Stimulated activated naive CD4-positive, alpha-beta T cell treated with Interleukin-2 at 50 U/mL for 16 hours (primary cell): ENCODE data around the gene SCGB3A1.

Experiments
- DNase-seq: peaks from one replicate; lab custom pipeline; 2025; lab: John Stamatoyannopoulos, UW

SCGB3A1 gene

DNA sequence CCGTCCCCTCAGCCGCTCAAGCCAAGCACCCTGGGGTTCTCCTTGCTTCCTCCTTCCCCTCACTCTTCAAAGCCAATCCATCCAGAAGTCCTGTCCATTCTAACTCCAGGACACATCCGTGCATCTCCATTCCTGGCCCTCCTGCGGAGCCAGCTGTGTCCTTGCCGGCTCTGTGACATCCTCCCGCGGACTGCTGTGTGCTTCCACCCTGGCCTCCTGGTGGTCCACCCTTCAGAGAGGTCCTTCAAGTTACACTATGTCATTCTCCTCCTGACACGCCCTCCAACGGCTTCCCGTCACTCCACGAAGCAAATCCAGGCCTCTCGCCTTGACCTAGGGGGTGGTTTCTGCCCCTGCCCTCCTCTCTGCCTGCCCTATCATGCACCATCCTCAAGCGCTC lies 13.0 kb upstream of the SCGB3A1 start:
- DNase-seq: no peak

DNA sequence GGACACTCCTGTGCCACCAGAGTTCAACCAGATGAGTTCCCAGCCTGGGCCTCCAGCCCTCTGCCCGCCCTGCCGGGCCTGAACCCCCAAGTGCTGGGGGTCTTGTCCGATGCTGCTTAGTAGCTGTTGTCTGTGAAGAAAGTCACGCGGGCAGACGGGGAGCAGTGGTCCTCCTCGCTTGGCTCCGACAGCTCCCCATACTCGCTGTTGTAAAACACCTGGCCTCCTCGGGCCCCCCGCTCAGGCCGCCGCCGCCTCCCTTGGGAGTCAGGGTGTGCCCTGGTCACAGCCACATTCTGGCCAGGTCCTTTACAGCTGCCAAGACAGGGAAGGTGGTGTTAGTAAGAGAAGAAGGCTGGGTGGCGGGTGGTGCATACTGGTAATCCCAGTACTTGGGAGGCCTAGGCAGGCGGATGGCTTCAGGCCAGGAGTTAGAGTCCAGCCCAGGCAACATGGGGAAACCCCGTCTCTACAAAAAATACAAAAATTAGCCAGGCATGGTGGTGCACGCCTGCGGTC lies 11.8 kb upstream of the SCGB3A1 start:
- DNase-seq: no peak

DNA sequence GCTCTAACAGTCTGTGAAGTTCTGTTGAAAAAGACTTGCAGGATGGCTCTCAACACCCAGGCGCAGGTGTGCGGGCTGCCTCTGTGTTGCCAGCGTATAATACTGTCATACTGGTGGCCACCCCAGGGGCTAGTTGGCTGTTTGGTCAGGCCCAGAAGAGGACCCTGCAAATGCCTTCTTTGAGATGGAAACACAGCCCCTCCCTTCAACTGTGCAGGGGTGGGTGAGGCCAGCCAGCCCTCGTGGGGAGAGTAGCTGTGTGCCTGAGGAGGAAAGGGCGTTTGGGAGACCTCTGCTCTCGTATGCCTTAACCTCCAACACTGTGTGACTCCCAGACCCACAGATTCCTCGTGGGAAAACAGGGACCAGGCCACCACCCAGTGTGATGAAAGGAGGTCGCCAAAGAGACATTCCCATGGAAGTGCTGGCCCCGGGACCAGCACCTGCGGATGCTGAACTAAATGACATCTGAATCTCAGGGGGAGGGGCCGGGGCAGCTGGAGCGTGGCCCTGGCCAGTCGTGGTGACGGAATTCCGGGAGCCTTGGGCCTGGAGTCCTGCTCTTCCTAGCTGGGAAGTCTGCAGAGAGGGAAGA lies 11.3 kb upstream of the SCGB3A1 start:
- DNase-seq: no peak

DNA sequence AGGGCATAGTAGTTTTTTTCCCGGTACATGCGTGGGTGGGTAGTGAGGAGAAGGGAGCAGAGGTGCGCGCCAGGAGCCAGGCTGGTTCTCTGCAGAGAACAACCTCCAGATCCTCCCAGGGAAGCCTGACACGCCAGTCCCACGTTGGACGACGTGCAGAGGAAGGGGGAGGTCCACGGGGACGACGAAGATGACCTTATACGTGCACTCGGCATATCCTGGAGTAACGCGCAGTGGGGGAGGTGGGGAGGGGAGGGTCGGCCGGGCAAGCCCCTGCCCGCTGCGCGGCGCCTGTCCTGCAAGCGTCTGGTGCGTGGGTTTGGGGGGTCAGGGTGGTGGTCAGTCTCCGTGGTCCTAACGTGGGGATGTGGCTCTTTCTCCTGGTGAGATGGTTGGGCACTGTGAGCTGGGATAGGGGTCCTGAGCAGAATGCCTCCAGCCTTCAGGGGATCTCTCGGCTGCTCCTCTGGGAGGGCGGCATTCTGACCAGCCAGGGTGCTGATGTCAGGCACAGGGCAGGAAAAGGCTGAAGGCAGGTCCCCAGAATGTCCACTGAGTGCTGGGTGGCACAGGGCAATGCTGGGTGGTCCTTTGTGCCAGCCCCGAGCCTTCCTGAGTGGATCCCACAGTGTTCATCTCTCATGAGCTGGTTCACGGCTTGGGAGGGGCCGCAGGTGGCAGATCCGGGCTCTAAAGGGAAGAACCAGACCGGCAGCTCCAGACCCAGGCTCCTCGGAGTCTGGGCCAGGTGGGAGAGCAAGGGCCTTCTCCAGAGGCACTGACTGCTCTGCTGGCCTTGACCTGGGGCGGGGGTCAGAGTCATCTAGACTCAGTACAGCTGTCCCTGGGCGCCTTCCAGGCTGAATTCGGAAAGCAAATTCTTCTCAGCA lies 10.5 kb upstream of the SCGB3A1 start:
- DNase-seq: no peak

DNA sequence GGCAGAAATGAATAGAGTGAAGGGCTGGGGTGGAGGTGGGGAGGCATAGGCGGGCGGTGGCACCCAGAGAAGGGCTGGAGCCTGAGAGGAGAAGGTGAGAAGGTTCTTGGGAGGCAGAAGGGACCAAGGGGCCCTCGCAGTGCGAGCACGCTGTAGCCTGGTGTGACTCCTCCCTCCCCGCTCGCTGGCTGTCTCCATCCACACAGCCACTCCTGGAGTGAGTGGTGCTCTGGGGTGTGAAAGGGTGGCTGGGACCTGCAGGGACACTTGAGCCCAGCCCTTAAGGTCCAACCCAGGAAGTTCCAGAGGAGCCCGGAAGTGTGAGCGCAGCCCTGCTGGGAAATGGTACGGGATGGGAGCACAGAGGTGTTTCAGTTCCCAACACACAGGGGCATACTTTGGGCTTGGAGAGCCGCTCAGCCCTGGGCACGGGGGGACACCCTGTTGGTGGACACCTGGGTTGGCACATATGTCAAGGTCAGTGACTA lies 9.3 kb upstream of the SCGB3A1 start:
- no peak for DNase-seq

DNA sequence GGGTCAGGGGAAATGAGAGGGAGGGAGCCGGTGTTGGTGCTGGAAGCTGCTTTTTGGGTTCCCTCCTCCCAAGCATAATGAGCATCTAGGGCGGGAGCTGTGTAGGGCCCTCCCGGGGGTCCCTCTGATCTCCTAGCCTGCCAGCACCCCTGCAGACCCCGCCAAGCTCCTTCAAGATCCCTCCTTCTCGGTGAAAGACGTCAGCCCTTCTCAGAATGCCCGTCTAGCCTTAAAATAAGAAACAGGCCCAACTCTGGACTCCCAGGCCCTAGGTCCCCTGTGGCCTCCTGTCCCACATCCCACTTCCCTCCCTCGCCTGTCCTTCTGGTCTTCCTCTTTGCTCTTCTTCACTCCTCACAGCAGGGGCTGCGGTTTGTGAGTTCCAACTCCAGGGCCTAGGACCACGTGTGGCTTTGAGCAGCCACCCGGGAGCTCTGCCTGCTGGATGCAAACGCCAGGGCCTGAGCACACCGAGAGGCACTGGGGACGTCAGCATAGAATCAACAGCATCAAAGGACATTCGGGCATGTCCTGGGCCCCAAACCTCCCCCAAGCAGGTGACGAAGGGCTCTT lies 8.8 kb upstream of the SCGB3A1 start:
- DNase-seq: no peak

DNA sequence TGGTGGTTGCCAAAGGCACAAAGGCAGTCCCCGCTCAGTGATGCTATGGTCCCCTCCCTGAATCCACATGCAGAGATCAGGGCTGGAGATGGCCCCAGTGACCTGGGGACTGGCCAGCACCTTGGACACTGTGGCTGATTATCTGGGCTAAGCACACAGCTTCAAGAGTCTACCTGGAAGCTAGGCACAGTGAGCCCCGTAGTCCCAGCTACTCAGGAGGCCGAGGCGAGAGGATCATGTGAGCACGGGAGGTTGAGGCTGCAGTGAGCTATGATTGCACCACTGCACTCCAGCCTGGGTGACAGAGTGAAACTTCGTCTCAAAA lies 8.3 kb upstream of the SCGB3A1 start:
- no peak for DNase-seq

DNA sequence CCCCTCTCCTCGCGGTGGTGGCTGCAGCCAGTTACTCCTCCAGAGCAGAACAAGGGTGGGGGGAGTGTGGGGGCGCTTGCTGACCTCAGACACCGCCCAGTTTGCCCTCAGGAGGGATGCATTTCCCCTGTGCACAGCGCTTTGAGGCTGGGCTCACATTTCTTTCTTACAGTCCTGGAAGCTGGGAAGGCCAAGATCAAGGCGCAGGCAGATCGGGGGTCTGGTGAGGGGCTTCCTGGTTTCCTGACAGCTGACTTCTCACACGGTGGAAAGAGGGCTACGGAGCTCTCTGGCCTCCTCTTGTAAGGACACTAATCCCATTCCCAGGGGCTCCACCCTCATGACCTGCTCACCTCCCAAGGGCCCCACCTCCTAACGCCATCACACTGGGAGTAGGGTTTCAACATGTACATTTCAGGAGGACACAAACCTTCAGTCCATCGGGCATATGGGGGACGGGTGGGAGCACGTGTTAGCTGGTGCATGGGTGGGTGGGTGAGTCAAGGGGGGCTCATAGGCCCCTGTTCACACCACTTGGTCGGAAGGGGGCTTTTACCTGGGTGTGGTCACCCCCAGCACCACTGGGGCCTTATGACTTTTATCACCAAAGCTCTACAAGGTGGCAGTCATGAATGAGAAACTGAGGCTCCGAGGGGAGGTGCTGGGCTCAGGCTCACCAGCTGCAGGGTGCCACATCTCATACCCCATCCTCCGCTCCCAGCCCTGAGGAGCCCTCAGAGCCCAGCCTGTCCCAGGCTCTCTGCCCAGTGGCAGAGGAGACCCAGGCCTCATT lies 7.7 kb upstream of the SCGB3A1 start:
- DNase-seq: no peak

DNA sequence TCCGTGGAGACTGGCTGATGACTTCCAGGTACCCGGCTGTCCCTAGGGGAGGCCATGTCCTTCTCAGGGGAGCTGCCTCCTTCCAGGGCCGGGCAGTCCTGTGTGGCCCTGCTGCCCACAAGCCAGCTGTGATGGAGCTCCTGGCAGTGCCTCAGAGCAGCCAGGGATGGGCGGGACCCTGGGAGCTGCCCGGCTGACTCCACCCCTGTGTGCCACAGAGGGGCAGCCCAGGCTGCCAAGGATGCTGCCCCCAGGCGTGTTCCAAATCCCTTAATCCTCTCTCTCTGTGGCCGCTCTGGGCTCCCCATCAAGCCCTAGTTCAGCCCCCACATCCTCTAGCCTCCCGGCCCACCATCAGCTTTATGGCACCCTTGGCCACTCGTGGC lies 7.0 kb upstream of the SCGB3A1 start:
- DNase-seq: no peak

DNA sequence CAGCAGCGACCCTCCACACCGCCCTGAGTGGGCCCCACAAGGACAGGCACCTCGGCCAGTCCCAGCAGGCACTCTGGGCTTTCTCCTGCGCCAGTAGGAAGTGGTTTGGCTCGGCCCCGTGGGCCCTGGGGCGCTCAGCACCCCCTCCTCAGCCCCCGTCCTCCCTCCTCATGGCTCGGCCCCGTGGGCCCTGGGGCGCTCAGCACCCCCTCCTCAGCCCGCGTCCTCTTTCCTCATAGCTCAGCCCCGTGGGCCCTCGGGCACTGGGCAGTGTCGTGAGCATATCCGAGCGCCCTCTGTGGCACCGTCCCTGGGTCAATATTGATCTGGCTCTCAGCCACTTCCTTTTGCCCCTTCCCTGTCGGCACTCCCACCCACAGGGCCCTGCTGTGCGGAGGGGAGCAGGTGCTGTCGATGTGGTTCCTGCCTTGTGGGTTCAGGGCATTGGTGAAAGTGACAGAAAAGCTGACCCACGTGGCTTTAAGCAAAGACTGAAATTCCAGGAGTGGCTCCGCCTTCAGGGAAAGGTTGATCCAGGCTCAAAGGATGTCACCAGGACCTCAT lies 5.5 kb upstream of the SCGB3A1 start:
- no peak for DNase-seq

DNA sequence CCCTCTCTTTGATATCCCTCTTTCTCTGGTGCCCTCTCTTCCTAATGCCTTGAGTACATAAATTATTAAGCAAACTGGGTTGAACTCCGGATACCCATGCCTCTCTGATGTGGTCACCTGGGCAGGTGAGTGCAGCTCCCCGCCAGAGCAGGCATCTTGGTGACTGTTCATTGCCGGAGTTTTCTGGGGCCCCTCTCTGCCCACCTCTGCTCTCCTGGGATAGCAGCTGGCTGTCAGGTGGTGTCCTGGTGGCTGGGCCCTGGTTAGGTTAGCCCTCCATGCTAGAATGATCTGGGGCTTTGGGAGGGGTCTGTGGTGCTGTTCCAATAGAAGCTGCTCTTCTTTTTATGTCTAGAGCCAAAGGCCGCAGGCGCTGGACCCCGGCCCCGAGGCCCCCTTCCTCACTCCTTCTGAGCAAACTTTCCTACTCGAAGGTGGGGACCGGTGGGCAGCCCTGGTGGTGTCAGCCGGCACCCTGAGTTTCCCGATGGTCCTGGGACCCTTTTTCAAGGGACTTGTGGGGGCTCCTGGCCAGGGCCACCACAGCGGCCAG lies 4.9 kb upstream of the SCGB3A1 start:
- no peak for DNase-seq

DNA sequence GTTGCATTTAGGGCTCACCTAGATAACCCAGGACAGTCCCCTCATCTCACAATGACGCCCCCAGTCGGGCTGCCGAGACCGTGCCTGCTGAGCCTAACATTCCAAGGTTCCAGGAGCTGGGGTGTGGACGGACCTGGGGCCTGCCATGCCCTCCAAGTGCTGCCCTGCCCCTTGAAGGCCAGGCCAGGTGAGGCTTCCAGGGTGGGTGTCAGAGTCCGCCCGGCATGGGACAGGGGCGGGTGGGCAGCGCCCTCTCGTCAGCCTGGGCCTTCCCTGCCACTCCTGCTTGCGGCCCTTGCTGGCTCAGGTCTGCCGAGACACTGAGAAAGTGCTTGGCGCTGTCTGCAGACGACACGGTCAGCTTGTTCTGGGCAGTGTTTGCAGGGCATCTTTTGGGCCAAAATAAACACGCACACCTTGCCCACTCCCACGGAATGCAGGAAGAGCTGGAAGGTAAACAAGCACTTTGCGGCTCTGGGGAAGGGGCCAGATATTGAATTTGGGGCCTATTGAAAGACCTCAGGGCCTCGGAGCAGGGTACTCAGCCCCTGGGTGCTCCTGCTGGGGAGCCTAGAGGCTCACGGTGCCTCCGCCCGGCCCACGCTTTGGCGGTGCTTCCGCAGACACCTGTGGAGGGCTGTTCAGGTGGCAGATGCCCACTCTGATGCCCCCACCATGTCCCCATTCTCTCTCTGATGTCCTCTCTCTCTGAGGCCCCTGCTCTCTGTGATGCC lies 4.2 kb upstream of the SCGB3A1 start:
- no peak for DNase-seq

DNA sequence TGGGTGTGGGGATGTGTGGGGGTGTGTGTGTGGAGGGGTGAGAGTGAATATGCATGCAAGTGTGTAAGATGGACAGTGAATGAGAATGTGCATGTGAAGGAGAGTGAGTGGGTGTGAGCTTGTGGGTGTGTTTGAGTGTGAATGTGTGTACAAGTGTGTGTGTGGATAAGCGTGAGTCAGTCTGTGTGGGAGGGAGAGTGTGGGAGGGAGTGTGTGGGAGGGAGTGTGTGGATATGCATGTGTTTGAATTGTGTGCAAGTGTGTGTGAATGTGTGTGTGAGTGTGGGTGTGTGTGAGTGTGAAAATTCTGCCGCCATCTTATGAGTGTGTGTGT lies 3.7 kb upstream of the SCGB3A1 start:
- DNase-seq: no peak

DNA sequence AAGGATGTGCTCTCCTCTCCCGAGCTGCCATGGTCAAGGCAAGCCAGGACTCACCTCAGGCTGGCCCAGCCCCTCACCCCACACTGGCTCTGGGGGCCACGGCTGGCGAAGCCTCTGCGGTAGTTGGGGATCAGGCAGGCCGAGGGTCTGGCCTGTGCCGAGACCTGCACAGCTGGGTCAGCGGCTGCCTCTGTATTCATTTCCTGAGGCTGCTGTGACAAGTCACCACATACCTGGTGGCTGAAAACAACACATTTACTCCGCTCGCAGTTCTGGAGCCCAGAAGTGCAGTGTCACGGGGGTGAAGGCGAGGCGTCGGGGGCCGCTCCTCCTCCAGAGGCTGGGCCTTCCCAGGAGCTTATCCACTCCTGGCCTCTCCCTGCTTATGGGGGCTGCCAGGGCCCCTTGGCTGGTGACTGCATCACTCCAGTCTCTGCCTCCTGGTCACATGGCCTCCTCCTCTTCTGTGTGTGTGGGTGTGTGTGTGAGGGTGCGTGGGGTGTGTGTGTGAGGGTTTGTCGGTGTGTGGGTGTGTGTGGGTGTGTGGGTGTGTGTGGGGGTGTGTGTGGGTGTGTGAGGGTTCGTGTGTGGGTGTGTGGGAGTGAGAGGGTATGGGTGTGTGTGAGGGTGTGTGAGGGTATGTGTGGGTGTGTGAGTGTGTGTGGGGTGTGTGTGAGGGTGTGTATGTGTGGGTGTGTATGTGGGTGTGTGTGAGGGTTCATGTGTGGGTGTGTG lies 3.2 kb upstream of the SCGB3A1 start:
- DNase-seq: no peak

DNA sequence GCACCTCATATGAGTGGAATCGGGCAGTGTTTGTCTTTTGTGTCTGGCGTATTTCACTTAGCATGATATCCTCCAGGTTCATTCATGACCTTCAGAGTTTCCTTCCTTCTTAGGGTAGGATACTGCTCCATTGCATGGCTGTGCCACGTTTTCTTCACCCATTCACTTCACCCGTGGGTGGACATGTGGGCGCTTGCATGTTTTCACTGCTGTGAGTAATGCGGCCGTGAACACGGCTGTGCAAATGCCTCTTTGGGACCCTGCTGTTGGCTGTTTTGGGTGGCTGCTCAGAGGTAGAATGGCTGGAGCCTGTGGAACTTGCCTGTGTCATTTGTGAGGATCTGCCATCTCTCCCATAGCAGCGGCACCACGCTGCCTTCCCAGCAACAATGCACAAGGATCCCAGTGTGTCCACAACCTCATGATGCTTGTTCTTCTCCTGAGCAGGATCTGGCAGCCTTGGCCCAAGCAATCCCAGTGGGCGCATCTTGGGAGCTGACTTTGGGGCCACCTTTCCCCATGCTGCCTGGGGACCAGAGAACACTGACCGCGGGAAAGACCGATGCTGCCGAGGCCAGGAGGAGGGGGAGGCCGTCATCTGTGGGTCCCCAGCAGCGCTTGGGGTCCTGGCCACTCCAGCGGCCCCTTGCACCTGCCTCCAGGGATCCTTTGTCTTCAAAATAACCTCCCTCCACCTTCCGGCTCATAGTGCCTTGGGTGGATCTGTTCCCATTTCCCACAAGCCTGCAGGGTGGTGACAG lies 2.3 kb upstream of the SCGB3A1 start:
- DNase-seq: no peak

DNA sequence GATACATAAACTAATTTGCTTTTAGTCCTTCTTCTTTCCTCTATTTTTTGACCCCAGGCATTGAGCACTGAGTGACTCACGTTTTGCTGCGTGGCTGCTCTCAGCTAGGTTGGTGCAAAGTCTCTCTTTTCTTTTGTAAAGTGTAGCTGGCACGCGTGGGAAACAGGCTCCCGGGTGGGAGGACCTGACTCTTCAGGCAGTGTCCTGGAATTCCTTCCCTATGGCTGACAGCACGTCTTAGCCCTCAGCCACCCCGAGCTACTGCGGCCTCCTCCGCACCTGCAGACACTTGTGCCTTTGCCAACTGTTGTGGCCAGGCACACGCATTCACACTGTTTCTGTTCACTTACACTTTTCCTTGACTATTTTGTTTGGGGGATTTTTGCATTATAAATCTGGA lies 877 bp upstream of the SCGB3A1 start:
- no peak for DNase-seq

DNA sequence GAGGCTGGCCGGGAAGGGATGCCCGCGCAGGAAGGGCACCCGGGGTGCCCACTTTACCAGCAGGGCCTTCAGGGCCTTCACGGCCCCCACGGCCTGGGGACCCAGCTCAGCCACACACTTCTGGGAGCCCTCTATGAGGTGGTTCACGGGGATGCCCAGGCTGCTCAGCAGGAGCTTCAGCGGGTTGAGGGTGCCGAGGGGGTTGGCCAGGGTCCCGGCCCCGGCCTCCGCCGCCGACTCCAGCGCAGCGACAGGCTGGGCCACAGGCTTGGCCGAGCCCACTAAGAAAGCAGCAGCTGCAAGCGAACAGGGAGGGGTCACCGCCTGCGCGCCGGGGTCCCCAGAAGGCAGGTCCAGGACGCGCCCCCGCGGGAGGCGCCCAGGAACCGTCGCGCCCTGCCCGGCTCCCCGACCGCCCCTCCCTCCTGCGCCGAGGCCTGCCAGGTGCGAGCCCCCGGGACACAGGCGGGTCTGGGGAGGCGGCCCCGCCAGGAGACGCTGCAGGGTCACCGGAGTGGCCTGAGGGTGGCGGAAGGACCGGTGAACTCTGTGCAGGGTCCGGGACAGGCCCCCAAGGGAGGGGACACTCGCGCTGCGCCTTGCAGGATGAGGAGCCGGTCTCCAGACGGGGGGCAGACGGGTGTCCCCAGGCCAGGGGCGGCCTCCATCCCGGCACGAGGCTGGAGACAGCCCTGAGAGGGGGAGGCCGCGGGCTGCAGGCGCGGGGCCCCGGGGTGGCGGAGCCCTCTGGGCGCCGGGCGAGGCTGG lies 572 bp downstream of the SCGB3A1 start:
- DNase-seq: no peak

DNA sequence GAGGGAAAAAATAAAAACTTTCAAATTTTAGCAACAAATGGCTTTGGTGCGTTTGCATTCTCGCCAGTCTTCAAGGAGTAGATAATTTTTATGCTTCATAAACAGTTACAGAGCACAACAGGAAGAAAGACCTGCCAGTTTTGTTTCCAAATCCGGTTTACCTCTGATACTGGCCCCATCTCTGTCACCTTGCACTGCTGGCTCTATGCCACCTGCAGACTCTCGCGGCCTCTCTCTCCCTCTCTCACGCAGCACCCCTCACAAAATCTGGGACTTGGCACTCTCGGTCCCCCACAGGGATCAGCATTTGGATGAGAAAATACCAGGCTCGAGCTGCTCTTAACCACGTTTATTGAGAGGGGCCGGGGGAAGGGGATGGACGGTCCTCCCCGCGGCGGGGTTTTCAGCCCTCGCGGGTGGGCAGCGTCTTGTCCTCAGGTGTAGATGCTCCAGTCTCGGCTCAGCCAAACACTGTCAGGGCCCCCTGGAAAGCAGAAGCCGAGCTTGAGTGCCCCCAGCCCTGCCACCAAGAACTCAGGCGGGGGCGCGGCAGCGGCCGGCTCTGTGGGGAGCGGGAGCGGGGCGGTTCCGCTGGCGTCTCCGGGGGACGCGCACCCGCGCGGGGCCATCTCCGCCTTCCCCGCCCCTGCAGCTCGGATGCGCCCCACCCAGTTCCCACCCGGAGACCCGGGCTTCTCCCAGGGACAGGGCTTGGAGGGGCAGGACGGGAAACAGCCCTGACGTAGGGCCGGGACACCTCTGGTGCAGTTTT lies 1.3 kb downstream of the SCGB3A1 start:
- no peak for DNase-seq
